HG03045 (cell line): ENCODE measurements around the gene CNTNAP2.
"Not testable (repeated sequence)": the region's sequence is repeated elsewhere in the genome, so short reads cannot be mapped to it uniquely, and the experiment has no call there.

ENCODE experiments used
- ATAC-seq: cut with Tn5 transposase; IDR thresholded peaks from one replicate; pipeline ENCODE4 v1.9.1; 2021; ENCODE audit warnings: mild to moderate bottlenecking, moderate library complexity; ENCODE audit not compliant: unreplicated experiment

CNTNAP2 gene

GRCh38 chr7:147798001-147798400, 1681.4 kb downstream of the CNTNAP2 start:
- ATAC-seq, result no peak

- not testable (repeated sequence) for ATAC-seq
Measured at GRCh38 chr7:147801762-147802161, 1685.2 kb downstream of the CNTNAP2 start.

- ATAC-seq, result no peak
Measured at GRCh38 chr7:147803151-147803550, 1686.5 kb downstream of the CNTNAP2 start.

GRCh38 chr7:147803606-147804005, 1687.0 kb downstream of the CNTNAP2 start:
- no peak for ATAC-seq

GRCh38 chr7:147804032-147804431, 1687.4 kb downstream of the CNTNAP2 start:
- no peak for ATAC-seq

- no peak for ATAC-seq
Measured at GRCh38 chr7:147805996-147806576, 1689.5 kb downstream of the CNTNAP2 start.

- ATAC-seq, result no peak
Measured at GRCh38 chr7:147809786-147810185, 1693.2 kb downstream of the CNTNAP2 start.

GRCh38 chr7:147810269-147810668, 1693.7 kb downstream of the CNTNAP2 start:
- ATAC-seq, result no peak

GRCh38 chr7:147811923-147812322, 1695.3 kb downstream of the CNTNAP2 start:
- no peak for ATAC-seq

GRCh38 chr7:147813316-147813715, 1696.7 kb downstream of the CNTNAP2 start:
- ATAC-seq, result no peak

- ATAC-seq, result no peak
Measured at GRCh38 chr7:147818317-147818716, 1701.7 kb downstream of the CNTNAP2 start.

GRCh38 chr7:147824671-147825070, 1708.1 kb downstream of the CNTNAP2 start:
- no peak for ATAC-seq

GRCh38 chr7:147829016-147829415, 1712.4 kb downstream of the CNTNAP2 start:
- ATAC-seq, result no peak

- ATAC-seq, result no peak
Measured at GRCh38 chr7:147833557-147833956, 1717.0 kb downstream of the CNTNAP2 start.

GRCh38 chr7:147833970-147834369, 1717.4 kb downstream of the CNTNAP2 start:
- no peak for ATAC-seq

GRCh38 chr7:147852833-147853232, 1736.2 kb downstream of the CNTNAP2 start:
- no peak for ATAC-seq

- ATAC-seq, result no peak
Measured at GRCh38 chr7:147857152-147858140, 1740.8 kb downstream of the CNTNAP2 start.

GRCh38 chr7:147858421-147858820, 1741.8 kb downstream of the CNTNAP2 start:
- ATAC-seq, result no peak

- no peak for ATAC-seq
Measured at GRCh38 chr7:147859033-147859432, 1742.4 kb downstream of the CNTNAP2 start.

GRCh38 chr7:147859486-147859885, 1742.9 kb downstream of the CNTNAP2 start:
- no peak for ATAC-seq

- no peak for ATAC-seq
Measured at GRCh38 chr7:147861058-147861716, 1744.6 kb downstream of the CNTNAP2 start.

GRCh38 chr7:147861945-147862344, 1745.3 kb downstream of the CNTNAP2 start:
- no peak for ATAC-seq
